GM12874 (cell line): ENCODE measurements around the gene GNA12.

Source experiments
- CTCF ChIP-seq: IDR thresholded peaks from 2 replicates; pipeline ENCODE4 v1.5.1; 2011; ENCODE audit warnings: low read depth, mild to moderate bottlenecking, control low read depth, low read length, moderate library complexity; ENCODE audit not compliant: insufficient read depth

GNA12 gene

DNA sequence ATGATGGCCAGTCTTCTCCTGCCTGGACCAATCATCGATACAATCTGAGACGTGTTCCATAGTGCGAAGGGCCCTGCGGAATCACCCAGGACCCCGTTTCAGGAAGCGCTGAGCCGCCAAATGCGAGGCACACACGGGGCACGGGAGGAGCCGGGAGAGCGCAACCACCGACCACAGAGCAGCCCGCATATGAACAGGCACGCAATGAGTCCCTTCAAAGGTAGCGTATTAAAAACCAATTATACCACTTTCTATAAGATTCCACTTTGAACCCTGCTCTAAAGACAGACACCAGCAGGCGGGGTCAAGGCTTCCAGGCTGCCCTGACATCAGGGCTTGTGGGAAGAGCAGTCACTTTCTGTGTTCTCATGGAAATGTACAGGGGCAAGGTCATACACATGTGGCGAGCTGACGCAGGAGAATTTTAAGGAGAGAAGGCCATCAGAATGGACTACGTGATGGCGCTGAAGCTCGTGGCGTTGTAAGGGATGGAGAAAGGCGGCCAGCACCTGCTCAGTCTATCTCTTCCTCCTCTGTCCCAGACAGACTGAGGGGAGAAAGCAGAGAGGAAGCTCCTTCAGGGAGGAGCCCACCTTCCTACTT lies 109.9 kb downstream of the GNA12 start:
- no peak for TF ChIP-seq CTCF

- TF ChIP-seq CTCF, result no peak
These were observed 111.0 kb downstream of the GNA12 start for GRCh38 chr7:2732959-2733584.

DNA sequence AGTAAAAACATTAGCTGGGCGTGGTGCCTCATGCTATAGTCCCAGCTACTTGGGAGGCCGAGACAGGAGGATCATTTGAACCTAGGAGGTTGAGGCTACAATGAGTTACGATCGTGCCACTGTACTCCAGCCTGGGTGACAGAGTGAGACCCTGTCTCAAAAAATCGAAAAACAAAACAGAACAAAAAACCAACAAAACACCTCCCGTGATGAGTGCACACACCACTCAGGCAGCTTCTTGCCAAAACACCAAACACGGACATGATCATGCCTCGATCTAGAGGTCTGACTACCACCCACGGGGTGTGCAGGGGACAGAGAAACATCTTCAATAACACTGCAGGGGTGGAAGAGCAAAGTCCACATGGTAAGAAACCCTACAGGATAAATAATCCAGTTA lies 111.7 kb downstream of the GNA12 start:
- no peak for TF ChIP-seq CTCF

DNA sequence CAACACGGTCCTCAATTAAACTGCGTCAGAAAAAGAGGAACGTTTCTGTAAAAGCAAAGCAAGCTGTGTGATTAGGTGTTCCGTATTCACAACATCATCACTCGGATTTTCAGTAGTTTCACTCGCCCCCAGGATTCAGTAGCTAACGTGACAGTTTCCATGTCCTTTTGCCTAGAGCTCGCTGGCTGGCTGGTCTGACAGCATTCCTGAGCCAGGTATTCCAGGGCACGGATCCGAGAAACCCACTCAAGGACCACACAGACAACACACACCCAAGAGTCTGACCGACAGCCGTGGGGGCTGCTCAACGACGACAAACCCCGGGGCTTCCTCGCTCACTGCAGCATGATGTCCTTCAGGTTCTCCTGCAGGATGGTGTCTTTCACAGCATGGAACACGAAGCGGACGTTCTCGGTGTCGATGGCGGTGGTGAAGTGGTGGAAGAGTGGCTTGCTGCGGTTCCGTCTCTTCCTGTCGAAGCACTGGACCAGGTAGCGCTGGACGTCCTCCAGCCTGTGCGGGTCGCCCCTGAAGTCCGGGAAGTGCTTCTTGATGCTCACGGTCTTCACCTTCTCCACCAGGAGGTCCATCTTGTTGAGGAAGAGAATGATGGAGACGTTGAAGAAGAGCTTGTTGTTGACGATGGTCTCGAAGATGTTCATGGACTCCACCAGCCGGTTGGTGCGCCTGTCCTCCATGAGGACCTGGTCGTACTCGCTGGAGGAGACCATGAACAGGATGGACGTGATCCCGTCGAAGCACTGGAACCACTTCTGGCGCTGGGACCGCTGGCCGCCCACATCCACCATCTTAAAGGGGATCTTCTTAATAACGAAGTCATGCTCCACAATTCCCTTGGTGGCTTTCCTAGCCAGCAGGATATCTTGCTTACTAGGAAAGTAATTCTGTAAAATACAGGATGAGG lies 113.0 kb downstream of the GNA12 start:
- no peak for TF ChIP-seq CTCF

GRCh38 chr7:2729893-2730716 lies 114.0 kb downstream of the GNA12 start:
- TF ChIP-seq CTCF, result no peak

- TF ChIP-seq CTCF, result no peak
These were observed 114.8 kb downstream of the GNA12 start for GRCh38 chr7:2729031-2729892.
